ENCODE results near the gene ANKRD63.

ANKRD63 gene

DNA sequence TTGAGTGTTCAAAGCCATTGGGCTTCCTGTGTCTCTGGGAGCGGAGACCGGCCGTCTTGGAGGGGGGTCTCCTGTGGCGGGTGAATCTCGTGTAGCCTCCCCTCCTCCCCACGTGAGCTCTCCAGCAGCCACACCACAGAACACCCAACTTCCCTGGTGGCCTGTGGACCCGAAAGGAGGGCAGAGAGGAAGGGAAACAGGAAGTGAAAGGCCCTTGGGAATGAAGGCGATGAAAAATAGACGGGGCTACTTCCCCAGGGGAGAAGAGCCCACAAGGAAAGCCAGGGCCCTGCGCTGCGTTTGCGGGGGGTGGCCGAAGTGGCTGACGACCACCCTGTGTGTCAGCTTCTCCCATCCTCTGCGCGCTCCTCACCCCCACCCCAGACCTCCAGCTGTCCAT is 5.4 kb downstream of the ANKRD63 start:
- DNase-seq: no peak

DNA sequence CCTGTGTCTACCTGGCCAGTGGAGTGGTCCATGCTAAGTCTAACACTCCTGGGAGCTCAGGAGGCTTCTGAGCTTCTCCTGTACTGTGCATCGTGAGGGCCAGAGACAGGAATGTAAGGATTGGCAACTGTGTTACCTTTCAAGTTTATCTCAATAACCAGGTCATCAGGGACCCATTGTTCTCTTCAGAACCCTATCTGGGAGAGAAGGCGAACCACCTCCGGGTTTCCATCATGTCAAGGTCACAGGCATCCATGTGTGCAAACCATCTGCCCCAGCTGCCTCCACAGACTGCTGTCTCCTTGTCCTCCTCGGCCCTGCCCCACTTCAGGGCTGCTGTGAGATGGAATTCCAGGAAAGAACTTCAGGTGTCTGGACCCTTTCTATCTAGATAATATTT is 5.9 kb downstream of the ANKRD63 start:
- DNase-seq: no peak

GRCh38 chr15:40275954-40276353 is 6.9 kb downstream of the ANKRD63 start:
- DNase-seq: no peak

DNA sequence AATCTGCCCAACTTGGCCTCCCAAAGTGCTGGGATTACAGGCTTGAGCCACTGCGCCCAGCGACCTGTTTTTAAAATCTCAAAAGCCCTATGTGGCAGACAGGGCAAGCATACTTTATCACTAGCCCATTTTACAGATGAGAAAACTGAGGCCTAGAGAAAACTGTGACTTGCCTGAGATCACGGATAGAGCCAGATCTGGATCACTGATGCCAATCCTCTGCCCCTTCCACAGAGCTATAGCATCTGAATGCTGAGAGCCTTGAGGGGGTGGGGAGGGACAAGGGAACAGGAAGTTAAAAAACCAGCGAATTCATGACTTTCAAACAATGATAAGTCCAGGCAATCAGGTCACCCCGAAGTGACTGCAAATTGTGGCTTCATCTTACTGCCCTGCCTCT is 7.3 kb downstream of the ANKRD63 start:
- no peak for DNase-seq

DNA sequence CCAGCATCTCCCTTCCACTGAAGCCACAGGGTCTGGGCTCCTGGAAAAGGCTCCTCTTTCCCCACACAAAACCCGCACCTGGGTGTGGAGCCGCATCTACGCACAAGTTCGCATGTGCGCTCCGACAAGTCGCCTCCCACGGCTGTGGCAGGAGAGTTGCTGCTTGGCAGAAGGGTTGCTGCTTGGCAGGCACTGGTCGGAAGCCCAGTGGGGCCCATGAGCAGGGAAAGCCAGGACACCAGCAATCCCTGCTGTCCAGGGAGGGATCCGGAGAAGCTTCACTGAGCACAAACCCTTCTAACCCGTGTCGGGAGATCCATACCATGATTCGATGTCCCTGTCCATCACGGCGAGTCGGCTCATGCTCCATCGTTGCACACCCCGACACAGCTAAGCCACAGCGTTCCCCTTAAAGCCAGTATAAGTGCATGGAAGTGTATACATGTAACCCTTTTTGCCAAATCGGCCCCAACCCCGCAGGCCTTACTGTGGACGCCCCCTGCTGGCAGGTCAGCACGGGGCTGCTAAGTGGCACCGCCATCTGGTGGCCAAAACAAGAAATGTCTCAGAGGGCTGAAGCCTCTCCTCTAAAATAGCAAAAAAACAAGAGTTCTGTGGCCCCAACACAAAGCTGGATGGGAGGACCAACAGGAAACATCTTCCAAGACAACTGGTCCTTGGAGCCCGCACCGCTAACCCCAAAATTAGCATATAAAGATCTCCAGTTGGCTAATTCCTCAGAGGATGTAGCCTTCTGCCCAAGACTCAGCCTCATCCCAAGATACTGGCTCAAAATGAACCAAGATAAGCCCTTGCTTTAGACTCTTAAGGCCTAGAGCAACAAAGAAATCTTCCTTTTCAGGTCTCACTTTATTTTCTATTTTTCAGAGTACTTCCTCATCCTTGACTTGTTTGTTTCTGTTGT is 8.3 kb downstream of the ANKRD63 start:
- peak; percentile 88 for DNase-seq

DNA sequence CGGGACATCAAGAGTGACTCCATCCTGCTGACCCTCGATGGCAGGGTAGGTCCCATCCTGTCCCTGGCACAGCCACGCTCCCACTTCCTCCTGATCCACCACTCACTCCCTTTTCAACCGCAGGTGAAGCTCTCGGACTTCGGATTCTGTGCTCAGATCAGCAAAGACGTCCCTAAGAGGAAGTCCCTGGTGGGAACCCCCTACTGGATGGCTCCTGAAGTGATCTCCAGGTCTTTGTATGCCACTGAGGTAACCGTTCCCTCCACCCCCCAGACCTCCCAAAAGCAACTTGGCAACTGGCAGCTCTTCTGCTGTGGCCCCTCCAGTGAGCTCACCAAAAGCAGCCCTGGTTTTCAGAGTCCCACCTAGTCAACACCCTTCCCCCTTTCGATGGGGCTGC is 9.4 kb downstream of the ANKRD63 start:
- DNase-seq: no peak

DNA sequence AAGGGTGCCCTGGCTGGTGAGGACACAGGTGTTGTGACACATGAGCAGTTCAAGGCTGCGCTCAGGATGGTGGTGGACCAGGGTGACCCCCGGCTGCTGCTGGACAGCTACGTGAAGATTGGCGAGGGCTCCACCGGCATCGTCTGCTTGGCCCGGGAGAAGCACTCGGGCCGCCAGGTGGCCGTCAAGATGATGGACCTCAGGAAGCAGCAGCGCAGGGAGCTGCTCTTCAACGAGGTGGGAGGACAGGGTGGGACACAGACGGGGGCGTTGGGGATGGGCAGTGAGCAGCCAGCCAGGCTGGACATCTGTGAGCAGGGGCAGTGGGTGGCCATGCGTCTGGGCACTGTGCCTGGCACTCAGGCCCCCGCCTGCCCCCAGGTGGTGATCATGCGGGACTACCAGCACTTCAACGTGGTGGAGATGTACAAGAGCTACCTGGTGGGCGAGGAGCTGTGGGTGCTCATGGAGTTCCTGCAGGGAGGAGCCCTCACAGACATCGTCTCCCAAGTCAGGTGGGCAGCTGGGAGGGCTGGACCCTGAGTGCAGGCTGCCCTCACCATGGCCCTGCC is 10.3 kb downstream of the ANKRD63 start:
- peak; percentile 56 for DNase-seq

DNA sequence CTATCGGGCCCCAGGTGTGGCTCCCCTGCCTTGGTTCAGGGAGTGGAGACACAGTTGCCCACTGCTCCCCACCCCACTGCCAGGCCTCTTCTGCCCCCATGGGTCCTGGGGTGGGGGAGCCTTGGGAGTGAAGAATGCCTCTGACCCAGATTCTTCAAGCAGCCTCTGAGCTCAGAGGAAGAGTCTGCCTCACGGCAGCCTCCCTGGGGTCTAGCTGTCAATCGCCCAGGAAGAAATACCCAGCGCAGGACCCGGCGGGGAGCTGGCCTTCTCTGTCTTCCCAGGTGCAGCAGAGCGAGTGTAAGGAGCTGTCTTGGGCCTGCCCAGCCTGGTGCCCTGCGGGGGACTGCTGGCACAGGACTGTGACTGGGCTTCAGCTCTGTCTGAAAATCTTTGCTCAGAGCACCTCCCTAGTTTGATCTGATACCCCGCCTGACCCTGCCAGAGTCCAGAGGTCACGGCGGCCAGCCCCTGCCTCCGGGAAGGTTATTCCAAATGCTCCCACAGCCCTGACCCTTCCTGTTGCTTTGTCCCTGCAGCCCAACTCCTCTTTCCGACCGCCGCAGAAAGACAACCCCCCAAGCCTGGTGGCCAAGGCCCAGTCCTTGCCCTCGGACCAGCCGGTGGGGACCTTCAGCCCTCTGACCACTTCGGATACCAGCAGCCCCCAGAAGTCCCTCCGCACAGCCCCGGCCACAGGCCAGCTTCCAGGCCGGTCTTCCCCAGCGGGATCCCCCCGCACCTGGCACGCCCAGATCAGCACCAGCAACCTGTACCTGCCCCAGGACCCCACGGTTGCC is 11.0 kb downstream of the ANKRD63 start:
- DNase-seq: no peak

- no peak for DNase-seq
Measured at GRCh38 chr15:40270246-40270995, 12.4 kb downstream of the ANKRD63 start.

GRCh38 chr15:40269604-40270003 is 13.3 kb downstream of the ANKRD63 start:
- DNase-seq: no peak

- no peak for DNase-seq
Measured at GRCh38 chr15:40267670-40268069, 15.2 kb downstream of the ANKRD63 start.

- DNase-seq: peak; percentile 59
Measured at GRCh38 chr15:40266828-40267304, 16.0 kb downstream of the ANKRD63 start.

GRCh38 chr15:40265875-40266274 is 17.0 kb downstream of the ANKRD63 start:
- no peak for DNase-seq

GRCh38 chr15:40265355-40265754 is 17.5 kb downstream of the ANKRD63 start:
- DNase-seq: no peak

DNA sequence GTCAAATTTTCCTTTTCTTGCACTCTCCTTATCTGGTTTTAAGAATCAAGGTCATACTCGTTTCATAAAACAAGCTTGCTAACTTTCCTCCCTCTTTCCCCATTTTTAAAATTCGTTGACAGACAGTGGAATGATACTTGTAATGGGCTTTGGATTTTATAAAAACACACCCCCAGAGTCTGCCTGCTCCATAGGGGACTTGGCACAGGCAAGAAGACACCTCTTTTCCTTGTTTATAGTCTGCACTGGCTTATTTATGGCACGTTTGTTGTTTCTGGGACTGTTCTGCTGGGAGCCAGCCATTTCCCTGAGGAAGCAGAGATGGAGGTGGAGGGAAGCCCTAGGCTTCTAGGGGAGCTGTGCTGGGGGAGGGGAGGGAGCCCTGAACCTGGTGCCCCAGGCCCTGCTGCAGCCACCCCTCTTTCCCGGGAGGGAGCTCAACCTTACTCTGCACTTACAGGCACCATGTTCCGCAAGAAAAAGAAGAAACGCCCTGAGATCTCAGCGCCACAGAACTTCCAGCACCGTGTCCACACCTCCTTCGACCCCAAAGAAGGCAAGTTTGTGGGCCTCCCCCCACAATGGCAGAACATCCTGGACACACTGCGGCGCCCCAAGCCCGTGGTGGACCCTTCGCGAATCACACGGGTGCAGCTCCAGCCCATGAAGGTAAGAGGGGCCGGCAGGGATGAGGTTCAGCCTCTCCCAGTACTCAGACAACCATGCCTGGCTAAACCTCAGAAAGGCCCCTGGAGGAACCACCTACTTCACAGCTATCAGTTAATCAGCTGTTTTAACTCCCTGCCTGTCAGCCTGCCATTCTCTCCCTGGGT is 18.3 kb downstream of the ANKRD63 start:
- DNase-seq: no peak

GRCh38 chr15:40263024-40263754 is 19.7 kb downstream of the ANKRD63 start:
- no peak for DNase-seq

DNA sequence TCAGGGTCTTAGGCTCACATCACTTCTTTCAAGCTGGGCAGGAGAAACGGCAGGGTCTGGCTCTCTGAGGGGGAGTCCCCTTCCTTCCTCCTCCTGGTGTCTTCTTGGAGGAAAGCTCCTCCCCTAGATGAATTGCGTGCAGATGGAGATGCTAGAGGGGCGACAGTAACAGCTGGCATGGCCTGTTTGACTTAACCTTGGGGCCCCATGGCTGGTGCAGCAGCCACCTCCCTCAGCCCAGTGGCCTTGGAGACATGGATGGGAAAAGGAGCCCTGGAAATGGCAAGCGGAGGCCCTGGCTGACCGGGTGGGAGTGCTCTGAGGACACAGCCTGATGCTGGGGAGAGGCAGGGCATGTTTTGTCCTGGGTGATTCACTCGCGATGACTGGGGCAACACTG is 23.8 kb downstream of the ANKRD63 start:
- DNase-seq: no peak

DNA sequence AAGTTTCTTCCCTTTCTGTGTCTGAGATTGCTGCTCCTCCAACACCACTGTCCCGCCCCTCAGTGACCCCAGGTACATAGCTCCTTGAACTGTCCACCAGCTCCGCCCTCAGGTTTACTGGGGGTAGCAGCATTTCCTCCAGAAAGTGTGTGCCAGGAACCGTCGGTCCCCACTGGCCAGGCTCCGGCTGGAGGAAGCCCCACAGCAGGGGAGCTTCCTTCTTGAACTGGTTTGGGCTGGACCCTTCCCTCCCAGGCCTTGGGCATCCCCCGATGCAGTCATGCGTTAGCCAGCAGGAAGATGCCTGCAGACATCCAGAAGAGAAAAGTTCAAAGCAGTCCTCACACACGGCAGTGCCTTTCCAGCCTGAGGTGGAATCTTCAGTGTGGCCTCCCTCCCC is 24.3 kb downstream of the ANKRD63 start:
- no peak for DNase-seq

DNA sequence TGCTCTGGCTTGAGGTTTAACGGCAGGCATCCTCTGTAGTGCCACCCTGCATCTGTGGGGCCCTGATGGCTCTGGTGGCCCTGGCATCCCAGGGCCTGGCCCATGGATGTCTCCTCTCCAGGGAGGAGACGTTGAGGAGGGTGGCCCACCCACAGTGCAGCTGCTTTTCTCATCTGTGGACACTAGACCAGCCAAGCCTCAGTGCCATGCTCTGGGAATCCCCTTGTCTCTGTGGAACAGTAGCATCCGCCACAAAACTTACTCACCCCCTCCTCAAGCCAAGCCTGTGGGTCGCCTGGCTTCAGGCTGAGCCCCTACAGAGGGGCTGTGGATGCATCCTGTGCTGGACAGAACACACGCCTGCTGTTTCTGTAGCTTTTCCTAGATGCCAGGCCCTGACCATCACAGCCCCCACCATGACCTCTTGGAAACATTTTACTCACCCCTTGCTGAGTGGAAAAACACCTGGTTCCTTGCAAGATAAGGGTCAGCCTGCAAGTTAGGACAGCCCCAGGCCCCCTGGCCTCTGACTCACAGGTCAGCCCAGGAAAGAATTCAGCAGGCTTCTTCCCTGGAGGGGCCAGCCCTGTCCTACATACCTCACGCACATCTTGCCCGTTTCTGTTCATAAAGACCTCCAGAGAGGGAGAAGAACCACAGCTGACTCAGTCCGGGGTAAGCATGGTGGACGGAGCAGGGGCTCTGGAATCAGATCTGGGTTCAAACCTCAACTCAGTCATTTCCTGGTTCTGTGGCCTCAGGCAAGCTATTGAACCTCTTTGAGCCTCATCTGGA is 25.0 kb downstream of the ANKRD63 start:
- no peak for DNase-seq

GRCh38 chr15:40256638-40257235 is 26.1 kb downstream of the ANKRD63 start:
- no peak for DNase-seq

All from DMS53 (cell line).